Mesodermal cell (in vitro differentiated cells): Measurements from ENCODE around the gene SDCCAG8.

Source experiments
- H3K27ac ChIP-seq: 2 replicates; pipeline ENCODE4 v1.7.0; 2013; ENCODE audit warnings: mild to moderate bottlenecking, low read depth, low read length, moderate library complexity; ENCODE audit not compliant: severe bottlenecking
- H3K36me3 ChIP-seq: 2 replicates; pipeline ENCODE4 v1.7.1; 2013; ENCODE audit warnings: mild to moderate bottlenecking, low read length, moderate library complexity; ENCODE audit not compliant: control insufficient read depth, insufficient read depth
- H3K4me1 ChIP-seq: one replicate; pipeline ENCODE4 v1.7.1; 2013; ENCODE audit warnings: mild to moderate bottlenecking, low read length; ENCODE audit not compliant: insufficient read depth, control insufficient read depth, poor library complexity, severe bottlenecking
- H3K4me3 ChIP-seq: 2 replicates; pipeline ENCODE4 v1.7.0; 2013; ENCODE audit warnings: low read length, control low read depth, mild to moderate bottlenecking; ENCODE audit not compliant: insufficient read depth, poor library complexity, severe bottlenecking; ENCODE audit errors: extremely low read depth
- H3K9me3 ChIP-seq: 2 replicates; pipeline ENCODE4 v1.7.1; 2013; ENCODE audit warnings: mild to moderate bottlenecking, low read length, moderate library complexity; ENCODE audit not compliant: control insufficient read depth
- WGBS, 2 experiments: methylation state at CpG; one replicate each; pipeline ENCODE4 v1.1.5; 2013; ENCODE audit warnings: missing lambda C conversion rate in 2 of 2; ENCODE audit not compliant: insufficient coverage in 2 of 2; 5-methylcytosine and 5-hydroxymethylcytosine counted together

Gene SDCCAG8

DNA sequence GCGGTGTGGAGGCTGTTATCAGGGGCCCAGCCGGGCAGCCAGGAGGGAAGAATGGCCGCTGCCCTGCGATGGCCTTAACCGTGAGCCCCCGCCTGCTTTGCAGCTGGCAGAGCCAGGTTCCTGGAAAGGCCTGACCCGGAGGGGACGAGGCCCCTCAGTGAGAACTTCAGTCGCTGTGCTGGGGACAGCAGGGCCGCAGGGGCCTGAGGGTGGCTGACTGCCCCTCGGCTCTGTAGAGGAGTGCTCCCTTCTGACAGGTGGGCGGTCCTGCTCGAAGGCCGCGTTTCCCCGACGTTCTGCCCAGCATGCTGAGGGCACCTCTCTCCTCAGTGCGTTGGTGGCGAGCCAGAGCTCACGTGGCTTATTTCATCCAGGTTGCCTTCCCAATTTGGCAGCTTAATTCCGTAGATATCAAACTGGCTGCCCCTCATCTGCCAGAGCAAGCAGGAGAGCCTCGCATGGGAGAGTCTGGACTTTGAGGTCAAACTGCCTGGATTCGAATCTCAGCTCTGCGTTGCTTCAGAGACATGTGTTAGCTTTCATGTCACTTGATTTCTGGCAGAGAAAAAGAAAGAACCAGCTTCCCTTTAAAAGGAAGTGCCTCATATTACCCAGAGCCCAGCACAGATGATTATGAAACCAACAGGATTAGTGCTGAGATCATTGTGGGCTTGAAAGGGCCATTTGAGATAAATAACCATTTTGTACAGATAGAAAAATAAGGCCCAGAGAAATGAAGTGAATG lies 239.8 kb downstream of the SDCCAG8 start:
- Histone ChIP-seq H3K9me3 (no peaks in the 10 kb centered on the region), H3K4me3 (no peak overlapping the region), H3K36me3 (peaks cover 24% of the 10 kb centered on the region), H3K27ac (peak overlapping the region; percentile 44), H3K4me1 (no peaks in the 10 kb centered on the region)
- 94 to 96% methylated on average over 14 to 24 of the region's 24 CpGs for WGBS, 2 experiments

- Histone ChIP-seq H3K4me1 (no peaks in the 10 kb centered on the region), H3K4me3 (no peak overlapping the region), H3K36me3 (peaks cover 22% of the 10 kb centered on the region), H3K9me3 (no peaks in the 10 kb centered on the region), H3K27ac (no peak overlapping the region)
- WGBS, 2 experiments, result 86 to 87% methylated on average over 17 to 19 of the region's 19 CpGs
Observed at GRCh38 chr1:243496187-243496646, 240.4 kb downstream of the SDCCAG8 start.

DNA sequence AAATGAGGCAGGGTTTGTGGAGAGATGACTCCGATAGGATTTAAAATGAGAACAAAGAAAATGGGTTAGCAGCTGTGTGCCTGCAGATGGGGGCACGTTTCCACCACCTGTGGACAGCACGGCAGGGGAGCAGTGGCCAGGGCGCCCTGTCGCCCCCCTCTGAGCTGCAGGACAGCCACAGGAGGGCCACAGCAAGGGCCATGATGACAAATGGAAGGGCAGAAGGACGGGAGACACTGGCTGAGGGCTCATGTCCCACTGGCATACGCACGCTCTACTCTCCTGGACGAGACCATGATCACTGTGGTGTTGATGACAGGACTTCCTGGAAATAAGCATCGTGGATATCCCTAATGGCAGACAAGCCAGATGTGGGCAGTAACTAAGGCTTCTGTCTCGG lies 241.0 kb downstream of the SDCCAG8 start:
- Histone ChIP-seq H3K9me3 (no peaks in the 10 kb centered on the region), H3K4me1 (no peaks in the 10 kb centered on the region), H3K36me3 (peaks cover 23% of the 10 kb centered on the region), H3K4me3 (no peak overlapping the region), H3K27ac (no peak overlapping the region)
- WGBS, 2 experiments, result 94 to 96% methylated on average over 10 to 11 of the region's 11 CpGs

DNA sequence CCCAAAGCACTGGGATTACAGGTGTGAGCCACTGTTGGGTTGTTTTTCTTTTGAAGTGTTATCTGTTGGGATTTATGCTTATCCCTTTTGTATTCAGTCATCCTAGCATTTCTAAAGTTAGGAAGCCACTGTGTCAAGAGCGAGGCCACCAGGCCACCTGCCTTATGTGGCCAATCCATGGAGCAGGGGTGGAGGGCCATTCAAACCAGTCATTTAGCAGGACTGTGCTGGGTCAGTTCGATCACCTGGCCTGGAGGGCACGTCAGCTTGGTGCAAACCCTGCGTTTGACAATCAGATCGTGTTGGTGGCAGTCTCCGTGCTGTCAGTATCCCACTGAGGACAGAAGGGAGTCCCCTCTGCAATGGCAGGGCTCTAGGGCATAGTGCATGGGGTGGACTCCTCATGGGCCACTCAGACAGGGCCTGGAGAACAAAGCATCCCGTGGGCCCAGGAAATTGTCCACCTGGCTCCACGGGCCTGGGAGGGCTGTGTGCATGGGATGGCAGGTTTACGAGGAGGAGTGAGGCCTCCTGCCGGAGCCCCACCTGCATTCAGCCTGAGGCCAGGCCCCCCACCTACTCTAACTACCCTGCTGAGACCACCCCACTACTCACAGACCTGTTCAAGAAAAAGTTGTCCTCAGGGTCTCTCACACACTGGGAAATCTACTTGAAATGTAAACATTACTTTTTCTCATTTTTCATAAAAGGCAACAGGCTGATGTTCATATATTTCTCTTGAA lies 242.3 kb downstream of the SDCCAG8 start:
- no peaks in the 10 kb centered on the region for H3K4me1 ChIP-seq

GRCh38 chr1:243499248-243499647 lies 243.4 kb downstream of the SDCCAG8 start:
- Histone ChIP-seq H3K4me1 (no peaks in the 10 kb centered on the region), H3K36me3 (peaks cover 31% of the 10 kb centered on the region), H3K27ac (no peak overlapping the region), H3K4me3 (no peak overlapping the region), H3K9me3 (no peaks in the 10 kb centered on the region)
- WGBS, 2 experiments, result 86 to 100% methylated on average over 3 to 4 of the region's 4 CpGs

More for the DNA sequence above, 242.3 kb downstream of the SDCCAG8 start:
- Histone ChIP-seq H3K4me3 (no peak overlapping the region), H3K36me3 (peaks cover 24% of the 10 kb centered on the region), H3K9me3 (no peaks in the 10 kb centered on the region), H3K27ac (no peak overlapping the region)
- 93 to 95% methylated on average over 10 of the region's 10 CpGs for WGBS, 2 experiments

DNA sequence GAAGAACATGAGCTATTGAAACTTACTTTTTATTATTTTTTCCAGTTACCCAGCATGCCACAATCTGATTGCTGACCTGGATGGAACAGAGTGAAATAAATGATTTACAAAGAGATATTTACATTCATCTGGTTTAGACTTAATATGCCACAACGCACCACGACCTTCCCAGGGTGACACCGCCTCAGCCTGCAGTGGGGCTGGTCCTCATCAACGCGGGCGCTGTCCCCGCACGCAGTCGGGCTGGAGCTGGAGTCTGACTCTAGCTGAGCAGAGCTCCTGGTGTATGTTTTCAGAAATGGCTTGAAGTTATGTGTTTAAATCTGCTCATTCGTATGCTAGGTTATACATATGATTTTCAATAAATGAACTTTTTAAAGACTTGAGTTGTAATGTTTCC lies 243.9 kb downstream of the SDCCAG8 start:
- H3K9me3 ChIP-seq, result no peaks in the 10 kb centered on the region
- no peaks in the 10 kb centered on the region for H3K4me1 ChIP-seq
- no peak overlapping the region for H3K27ac ChIP-seq
- WGBS, 2 experiments, result 91 to 94% methylated on average over 8 to 9 of the region's 10 CpGs
- no peak overlapping the region for H3K4me3 ChIP-seq
- H3K36me3 ChIP-seq, result peaks cover 33% of the 10 kb centered on the region

GRCh38 chr1:243500512-243500911 lies 244.7 kb downstream of the SDCCAG8 start:
- Histone ChIP-seq H3K4me3 (no peak overlapping the region), H3K9me3 (no peaks in the 10 kb centered on the region), H3K27ac (no peak overlapping the region), H3K36me3 (peaks cover 28% of the 10 kb centered on the region), H3K4me1 (no peaks in the 10 kb centered on the region)
- WGBS, 2 experiments, result 100% methylated on average over 3 of the region's 5 CpGs; no CpG with 5 or more reads in 1 of the 2 experiments

GRCh38 chr1:243501002-243501401 lies 245.2 kb downstream of the SDCCAG8 start:
- Histone ChIP-seq H3K4me1 (peaks cover 2% of the 10 kb centered on the region), H3K4me3 (no peak overlapping the region), H3K9me3 (no peaks in the 10 kb centered on the region), H3K27ac (no peak overlapping the region), H3K36me3 (peaks cover 28% of the 10 kb centered on the region)
- 89 to 100% methylated on average over 2 to 3 of the region's 5 CpGs for WGBS, 2 experiments

- Histone ChIP-seq H3K4me1 (peaks cover 14% of the 10 kb centered on the region), H3K27ac (no peak overlapping the region), H3K4me3 (no peak overlapping the region), H3K9me3 (no peaks in the 10 kb centered on the region), H3K36me3 (peaks cover 27% of the 10 kb centered on the region)
- 84 to 91% methylated on average over 4 to 7 of the region's 8 CpGs for WGBS, 2 experiments
Observed at GRCh38 chr1:243503155-243503554, 247.3 kb downstream of the SDCCAG8 start.

DNA sequence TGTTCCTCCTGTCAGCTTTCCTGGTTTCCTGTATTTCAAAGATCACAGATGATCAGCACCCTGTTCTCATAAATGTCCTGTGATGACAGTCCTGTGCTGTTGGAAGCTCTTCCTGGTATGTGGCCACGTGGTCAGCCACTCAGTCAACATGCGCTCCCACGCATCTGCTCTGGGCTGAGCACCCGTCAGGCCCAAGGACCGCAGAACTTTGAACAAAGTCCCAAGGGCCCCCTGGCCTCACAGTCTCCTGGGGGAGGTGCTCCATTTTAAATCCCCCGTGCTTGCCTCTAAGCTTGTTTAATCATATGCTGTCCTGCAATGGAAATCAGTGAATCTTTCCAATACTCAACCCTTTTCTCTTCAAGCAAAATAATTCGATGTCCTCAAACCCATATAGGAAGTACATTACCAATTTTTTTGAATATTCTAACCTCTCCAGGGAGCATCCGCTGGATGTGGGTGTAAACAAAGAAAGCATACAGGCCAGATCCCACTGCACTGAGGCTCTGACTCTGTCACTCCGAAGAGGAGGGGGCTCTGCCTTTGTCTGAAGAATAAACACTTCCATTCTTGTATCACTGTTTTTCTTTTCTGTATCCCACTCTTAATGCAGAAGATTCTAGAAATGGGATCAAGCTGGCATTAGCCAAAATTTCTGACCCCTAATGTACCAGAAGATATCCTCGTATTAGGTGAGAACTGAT lies 250.3 kb downstream of the SDCCAG8 start:
- Histone ChIP-seq H3K27ac (no peak overlapping the region), H3K4me3 (no peak overlapping the region), H3K9me3 (no peaks in the 10 kb centered on the region), H3K4me1 (peaks cover 18% of the 10 kb centered on the region), H3K36me3 (peaks cover 36% of the 10 kb centered on the region)
- 91 to 92% methylated on average over 8 of the region's 10 CpGs for WGBS, 2 experiments
